GDM1 (cell line): ENCODE measurements around the gene PTPRK.

Source experiments
- DNase-seq: peaks from one replicate; lab custom pipeline; 2025; lab: John Stamatoyannopoulos, UW

PTPRK gene

GRCh38 chr6:128069188-128069587 is 451.2 kb downstream of the PTPRK start:
- no peak for DNase-seq

DNA sequence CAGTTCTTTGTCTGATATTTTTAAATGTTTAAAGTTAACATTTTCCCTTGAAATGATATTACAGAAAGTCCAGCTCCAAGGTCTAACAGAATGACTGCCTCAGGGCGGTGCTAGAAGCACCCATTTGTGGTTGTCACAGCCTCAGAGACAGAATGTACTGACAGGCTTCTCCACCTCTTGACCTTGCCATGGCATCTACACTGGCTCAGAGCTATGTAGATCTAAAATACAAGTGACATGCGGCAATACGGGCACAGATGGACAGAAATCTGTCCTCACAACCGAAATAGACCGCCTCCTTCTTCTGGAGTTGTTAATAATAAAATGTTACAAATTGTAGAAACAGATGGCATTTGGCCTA is 452.3 kb downstream of the PTPRK start:
- no peak for DNase-seq

DNA sequence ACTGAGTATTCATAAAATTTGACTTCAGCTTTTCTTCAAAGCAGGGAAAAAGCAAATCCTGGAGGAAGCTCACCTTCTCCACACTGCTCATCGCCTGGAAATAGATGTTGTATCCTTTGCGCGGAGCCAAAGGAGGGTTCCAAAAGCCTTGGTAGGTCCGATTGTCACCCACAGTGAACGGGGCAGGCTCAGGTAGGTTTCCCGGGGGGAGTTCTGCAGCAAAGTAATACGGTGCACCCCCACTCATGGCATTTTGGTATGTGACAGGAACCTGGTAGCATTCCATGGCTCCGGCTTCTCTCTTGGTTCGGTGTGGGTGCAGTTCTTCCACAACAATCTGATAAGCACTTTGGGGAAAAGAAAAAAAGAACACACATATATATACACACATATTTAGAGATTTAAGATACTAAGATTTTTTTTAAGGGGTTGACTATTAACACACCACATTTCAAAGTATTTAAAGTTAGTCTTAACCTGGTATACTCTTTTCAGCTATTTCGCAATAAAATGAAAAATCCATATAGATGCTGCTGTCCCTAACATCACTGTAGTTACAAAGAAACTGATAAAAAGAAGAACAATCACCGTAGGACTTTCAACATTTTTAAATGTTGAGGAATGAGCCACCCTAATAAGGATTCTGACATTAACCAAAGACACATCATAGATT is 452.8 kb downstream of the PTPRK start:
- no peak for DNase-seq

- no peak for DNase-seq
Measured at GRCh38 chr6:128065072-128065471, 455.3 kb downstream of the PTPRK start.

- no peak for DNase-seq
Measured at GRCh38 chr6:128064540-128064895, 455.9 kb downstream of the PTPRK start.

GRCh38 chr6:128063850-128064539 is 456.4 kb downstream of the PTPRK start:
- DNase-seq: no peak

DNA sequence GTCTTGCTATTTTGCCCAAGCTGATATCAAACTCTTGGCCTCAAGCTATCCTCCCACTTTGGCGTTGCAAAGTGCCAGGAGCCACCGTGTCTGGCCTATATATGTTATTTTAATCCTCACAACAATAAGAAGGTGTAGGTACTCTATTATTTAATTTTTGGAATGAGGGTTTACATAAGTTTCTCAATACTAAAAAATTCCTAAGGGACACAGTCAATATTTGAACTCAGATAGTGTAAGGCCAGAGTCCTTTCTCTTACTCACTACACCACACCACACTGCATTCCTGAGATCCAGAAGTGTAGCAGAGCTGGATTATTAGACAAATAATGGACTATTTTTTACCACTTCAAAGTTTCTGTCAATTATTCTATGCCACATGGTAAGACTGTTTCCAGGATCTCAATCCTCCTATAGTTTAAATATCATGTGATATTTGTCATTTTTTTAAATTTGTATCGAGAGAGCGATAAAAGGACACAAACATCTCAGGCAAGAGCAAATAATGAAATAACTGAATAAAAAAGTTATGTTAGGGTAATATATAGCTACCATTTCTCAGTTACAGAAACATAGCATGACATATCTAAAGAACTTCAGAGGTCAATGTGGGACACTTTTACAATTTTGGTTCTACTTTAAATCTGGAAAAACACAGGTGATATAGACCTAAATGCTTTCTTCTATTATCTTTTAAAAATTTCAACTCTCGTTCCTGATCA is 457.4 kb downstream of the PTPRK start:
- DNase-seq: no peak

DNA sequence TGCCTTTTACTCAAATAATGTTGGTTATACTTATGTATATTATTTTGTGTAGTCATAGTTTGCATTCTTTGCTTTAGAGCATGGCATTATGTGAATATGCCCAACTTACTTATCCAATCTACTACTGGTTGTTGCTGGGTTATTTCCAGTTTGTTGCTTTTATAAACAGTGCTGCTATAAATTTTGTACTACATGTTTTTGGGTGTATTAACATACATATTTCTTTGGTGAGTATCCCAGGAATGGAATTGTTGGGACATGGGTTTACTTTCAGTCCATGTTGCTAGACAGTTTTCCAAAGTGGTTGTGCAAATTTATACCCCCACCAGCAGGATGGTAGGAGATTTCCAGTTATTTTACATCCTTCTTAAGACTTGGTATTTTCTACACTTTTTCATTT is 462.5 kb downstream of the PTPRK start:
- no peak for DNase-seq

DNA sequence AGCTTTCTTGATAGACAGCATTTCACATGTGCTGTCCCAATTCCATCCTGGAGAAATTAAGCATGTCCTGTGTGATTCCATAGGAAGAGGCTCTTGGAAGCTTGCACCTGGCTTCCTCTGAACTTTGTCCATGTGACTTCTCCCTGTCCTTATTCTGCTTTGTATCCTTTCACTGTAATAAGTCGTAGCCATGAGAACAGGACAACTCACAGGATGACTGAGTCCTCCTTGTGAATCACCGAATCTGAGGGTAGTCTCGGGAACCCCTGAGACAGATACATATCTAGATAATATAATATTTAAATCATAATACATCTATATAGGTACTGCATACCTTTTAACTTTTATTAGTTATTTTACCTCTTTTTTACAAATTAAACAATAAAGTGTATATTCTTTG is 462.9 kb downstream of the PTPRK start:
- no peak for DNase-seq

DNA sequence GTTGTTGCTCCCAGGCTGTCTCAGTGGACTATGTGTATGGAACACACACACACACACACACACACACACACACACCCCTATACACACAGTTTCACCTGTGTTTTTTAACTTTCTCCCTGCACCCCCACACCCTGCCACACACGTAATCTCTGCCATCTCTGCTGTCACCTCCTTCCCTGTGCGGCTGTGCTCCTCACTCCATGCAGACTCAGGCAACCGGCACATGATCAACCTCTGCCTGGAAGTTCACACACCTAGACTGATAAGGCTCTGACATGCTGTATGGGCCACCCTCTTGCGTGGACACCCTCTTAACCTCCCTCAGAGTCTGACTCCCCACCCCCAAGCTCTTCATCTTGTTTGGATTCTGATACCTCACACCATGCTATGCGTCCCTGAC is 467.3 kb downstream of the PTPRK start:
- DNase-seq: no peak

DNA sequence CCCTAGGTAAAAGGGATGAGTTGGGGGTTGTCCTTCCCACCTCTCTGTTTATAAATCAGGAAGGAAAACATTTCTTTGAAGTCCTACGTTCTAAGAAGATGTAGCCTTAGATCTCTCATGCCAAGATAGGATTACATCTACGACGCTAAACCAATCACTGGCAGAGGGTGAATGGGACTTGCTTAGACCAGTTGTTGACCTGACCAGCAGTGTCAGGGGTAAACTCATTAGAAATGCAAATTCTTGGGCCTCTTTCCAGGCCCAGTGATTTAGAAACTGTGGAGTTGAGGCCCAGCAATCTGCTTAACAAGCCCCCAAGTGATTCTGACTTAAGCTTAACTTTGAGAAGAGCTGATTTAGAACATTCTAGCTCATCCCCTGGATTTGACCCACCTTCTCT is 472.4 kb downstream of the PTPRK start:
- DNase-seq: no peak

- no peak for DNase-seq
Measured at GRCh38 chr6:128046033-128046432, 474.4 kb downstream of the PTPRK start.

GRCh38 chr6:128039543-128039942 is 480.9 kb downstream of the PTPRK start:
- DNase-seq: no peak

GRCh38 chr6:128036808-128037570 is 483.4 kb downstream of the PTPRK start:
- DNase-seq: no peak

- no peak for DNase-seq
Measured at GRCh38 chr6:128033156-128033555, 487.2 kb downstream of the PTPRK start.

DNA sequence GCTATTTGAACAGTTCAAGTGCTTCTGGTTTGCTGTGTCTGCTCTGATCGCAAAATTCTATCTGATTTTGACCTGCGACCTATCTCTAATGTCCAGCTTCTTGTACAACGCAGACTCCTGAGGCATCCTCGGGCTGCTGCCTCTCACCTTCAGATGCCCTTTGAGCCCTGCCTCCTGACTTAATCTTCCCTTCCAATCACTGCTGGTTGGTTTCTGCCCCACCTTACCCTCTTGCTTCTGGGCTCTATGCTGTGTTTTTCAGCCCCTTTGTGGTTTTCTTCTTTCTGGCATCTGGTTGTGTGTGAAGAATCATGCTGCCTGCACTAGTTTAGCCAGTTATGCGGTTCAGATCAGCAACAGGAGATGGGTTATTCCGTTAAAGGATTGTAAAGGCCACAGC is 488.4 kb downstream of the PTPRK start:
- DNase-seq: no peak

DNA sequence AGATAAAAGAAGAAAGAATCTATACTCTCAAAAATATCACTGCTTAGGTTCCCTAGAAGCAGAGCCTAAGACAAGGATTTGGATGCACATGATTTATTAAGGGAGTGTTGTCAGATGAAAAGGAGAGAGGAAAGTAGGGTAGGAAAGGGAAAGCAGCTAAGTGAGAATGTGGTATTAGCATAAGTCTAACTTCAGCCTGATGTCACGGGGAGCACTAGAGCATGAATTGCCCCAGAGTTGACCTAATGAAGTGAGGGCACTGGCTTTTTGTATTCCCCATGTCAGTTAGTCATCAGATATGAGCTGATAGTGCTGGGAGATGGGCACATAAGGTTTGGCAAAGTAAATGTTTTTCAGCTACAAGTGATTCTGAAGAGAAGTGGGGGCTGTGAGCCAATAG is 490.6 kb downstream of the PTPRK start:
- no peak for DNase-seq

- DNase-seq: no peak
Measured at GRCh38 chr6:128028183-128028582, 492.2 kb downstream of the PTPRK start.

DNA sequence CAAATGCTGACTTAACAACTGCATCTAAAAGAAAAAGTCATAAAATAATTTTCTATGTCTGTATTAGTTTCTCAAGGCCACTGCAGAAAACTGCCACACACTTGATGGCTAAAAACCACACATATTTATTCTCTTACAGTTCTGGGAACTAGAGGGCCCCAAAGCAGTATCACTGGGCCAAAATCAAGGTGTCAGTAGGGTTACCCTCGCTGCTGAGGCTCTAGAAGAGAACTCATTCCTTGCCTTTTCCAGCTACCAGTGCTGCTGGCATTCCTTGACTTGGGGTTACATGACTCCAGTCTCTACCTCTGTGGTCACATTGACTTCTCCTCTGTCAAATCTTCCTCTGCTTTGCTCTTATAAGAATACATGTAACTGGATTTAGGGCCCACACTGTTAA is 494.9 kb downstream of the PTPRK start:
- DNase-seq: no peak

DNA sequence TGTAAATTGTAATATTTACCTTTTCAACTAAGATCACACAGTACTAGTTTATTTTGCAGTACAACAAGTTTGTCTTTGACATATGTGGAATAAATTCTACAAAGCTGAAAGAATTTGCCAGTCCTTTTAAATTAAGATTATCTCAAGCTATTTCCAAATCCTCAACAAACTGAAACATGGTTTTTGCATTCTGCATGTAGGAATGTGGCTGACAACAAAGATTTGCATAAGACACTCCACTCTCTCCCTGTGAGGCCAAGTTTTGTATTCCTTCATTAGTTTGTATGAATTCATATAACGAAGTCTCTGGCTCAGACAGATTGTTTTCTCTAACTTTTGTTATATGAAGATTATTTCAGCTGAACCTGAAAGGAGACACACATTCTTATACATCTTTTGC is 495.4 kb downstream of the PTPRK start:
- DNase-seq: no peak

- DNase-seq: no peak
Measured at GRCh38 chr6:128024046-128024445, 496.4 kb downstream of the PTPRK start.

GRCh38 chr6:128018821-128019220 is 501.6 kb downstream of the PTPRK start:
- no peak for DNase-seq

- DNase-seq: no peak
Measured at GRCh38 chr6:128017288-128017687, 503.1 kb downstream of the PTPRK start.
